ENCODE results near the gene RNF150.

The RNF150 gene

GRCh38 chr4:141099326-141099725, 33.9 kb downstream of the RNF150 start:
- no peak for TF ChIP-seq CTCF (IDR thresholded peaks at IDR 0.05; ENCODE audit: low read depth, low read length)
- DNase-seq (ENCODE audit: extremely low read depth, low read depth): no peak

- no peak for TF ChIP-seq CTCF (IDR thresholded peaks at IDR 0.05; ENCODE audit: low read depth, low read length)
- no peak for DNase-seq (ENCODE audit: extremely low read depth, low read depth)
Measured at GRCh38 chr4:141098163-141098562, 35.1 kb downstream of the RNF150 start.

GRCh38 chr4:141090473-141090872, 42.8 kb downstream of the RNF150 start:
- DNase-seq (ENCODE audit: extremely low read depth, low read depth): no peak
- no peak for TF ChIP-seq CTCF (IDR thresholded peaks at IDR 0.05; ENCODE audit: low read depth, low read length)

GRCh38 chr4:141081921-141082395, 51.3 kb downstream of the RNF150 start:
- no peak for DNase-seq (ENCODE audit: extremely low read depth, low read depth)

GRCh38 chr4:141080668-141081067, 52.6 kb downstream of the RNF150 start:
- no peak for DNase-seq (ENCODE audit: extremely low read depth, low read depth)
- TF ChIP-seq CTCF (IDR thresholded peaks at IDR 0.05; ENCODE audit: low read depth, low read length): no peak

More at GRCh38 chr4:141081921-141082395, 51.3 kb downstream of the RNF150 start:
- no peak for TF ChIP-seq CTCF (IDR thresholded peaks at IDR 0.05; ENCODE audit: low read depth, low read length)

GRCh38 chr4:141079393-141079930, 53.8 kb downstream of the RNF150 start:
- no peak for DNase-seq (ENCODE audit: extremely low read depth, low read depth)
- no peak for TF ChIP-seq CTCF (IDR thresholded peaks at IDR 0.05; ENCODE audit: low read depth, low read length)

- DNase-seq (ENCODE audit: extremely low read depth, low read depth): peak; percentile 29
- no peak for TF ChIP-seq CTCF (IDR thresholded peaks at IDR 0.05; ENCODE audit: low read depth, low read length)
Measured at GRCh38 chr4:141078871-141079270, 54.4 kb downstream of the RNF150 start.

Measured in AG09319 (cell line).